HepG2 (cell line): ENCODE results near the gene NOSTRIN.

Experiments used
- DNMT1 ChIP-seq: sonication (generic); formaldehyde crosslinking; IDR thresholded peaks from 2 replicates; pipeline ENCODE4 v1.5.1; 2020; ENCODE audit warnings: mild to moderate bottlenecking, missing genetic modification reagents
- FOXM1 ChIP-seq: sonication (generic); formaldehyde crosslinking; IDR thresholded peaks from 2 replicates; pipeline ENCODE4 v1.5.0; 2020; ENCODE audit warnings: missing genetic modification reagents
- RAD51 ChIP-seq: fragments of 450-650 bp; IDR thresholded peaks from 2 replicates; pipeline ENCODE4 v1.6.1; 2016; ENCODE audit warnings: borderline replicate concordance
- RBM22 ChIP-seq: fragments of 200-400 bp; formaldehyde crosslinking; optimal IDR thresholded peaks from 2 replicates; pipeline ENCODE3; 2017; ENCODE audit warnings: mild to moderate bottlenecking, low read length, moderate library complexity
- SIN3A ChIP-seq: IDR thresholded peaks from 2 replicates; pipeline ENCODE4 v1.6.1; 2011; ENCODE audit warnings: low read depth, mild to moderate bottlenecking, control low read depth, low read length, borderline replicate concordance
- ZNF607 ChIP-seq: sonication (generic); formaldehyde crosslinking; IDR thresholded peaks from 2 replicates; pipeline ENCODE4 v1.5.1; 2020; ENCODE audit warnings: missing genetic modification reagents, mild to moderate bottlenecking, borderline replicate concordance
- TF ChIP-seq, protein P1 (sequence below): sonication (generic); formaldehyde crosslinking; IDR thresholded peaks from 2 replicates; pipeline ENCODE4 v1.5.0; 2020; ENCODE audit warnings: mild to moderate bottlenecking, missing genetic modification reagents, moderate library complexity
- TF ChIP-seq, protein P2 (sequence below): sonication (generic); formaldehyde crosslinking; conservative IDR thresholded peaks from 2 replicates; pipeline ENCODE4 v1.4.0; 2020; ENCODE audit warnings: missing genetic modification reagents

DNA sequence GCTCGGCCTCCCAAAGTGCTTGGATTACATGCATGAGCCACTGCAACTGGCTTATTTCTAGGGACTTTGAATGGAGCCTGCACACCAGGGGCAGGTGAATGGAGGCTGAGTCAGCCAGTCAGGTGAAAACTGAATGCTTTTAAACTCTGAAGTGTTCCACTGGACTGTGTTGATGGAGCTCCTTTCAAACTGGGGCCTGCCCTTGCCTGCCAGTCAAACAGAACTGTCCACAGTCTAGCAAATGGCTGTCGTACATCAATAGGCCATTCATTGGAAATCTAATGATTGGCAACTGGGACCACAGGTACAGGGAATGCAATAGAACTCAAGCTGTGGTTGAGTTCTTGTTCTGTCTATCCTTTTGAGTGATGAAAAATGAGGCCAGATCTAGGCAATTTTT, 966 bp upstream of the NOSTRIN start:
- TF ChIP-seq, protein P1, sequence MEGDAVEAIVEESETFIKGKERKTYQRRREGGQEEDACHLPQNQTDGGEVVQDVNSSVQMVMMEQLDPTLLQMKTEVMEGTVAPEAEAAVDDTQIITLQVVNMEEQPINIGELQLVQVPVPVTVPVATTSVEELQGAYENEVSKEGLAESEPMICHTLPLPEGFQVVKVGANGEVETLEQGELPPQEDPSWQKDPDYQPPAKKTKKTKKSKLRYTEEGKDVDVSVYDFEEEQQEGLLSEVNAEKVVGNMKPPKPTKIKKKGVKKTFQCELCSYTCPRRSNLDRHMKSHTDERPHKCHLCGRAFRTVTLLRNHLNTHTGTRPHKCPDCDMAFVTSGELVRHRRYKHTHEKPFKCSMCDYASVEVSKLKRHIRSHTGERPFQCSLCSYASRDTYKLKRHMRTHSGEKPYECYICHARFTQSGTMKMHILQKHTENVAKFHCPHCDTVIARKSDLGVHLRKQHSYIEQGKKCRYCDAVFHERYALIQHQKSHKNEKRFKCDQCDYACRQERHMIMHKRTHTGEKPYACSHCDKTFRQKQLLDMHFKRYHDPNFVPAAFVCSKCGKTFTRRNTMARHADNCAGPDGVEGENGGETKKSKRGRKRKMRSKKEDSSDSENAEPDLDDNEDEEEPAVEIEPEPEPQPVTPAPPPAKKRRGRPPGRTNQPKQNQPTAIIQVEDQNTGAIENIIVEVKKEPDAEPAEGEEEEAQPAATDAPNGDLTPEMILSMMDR (CRISPR knock-in tag) = no peak
- TF ChIP-seq RBM22 = no peak
- no peak for TF ChIP-seq FOXM1 (CRISPR knock-in tag)
- no peak for TF ChIP-seq SIN3A
- TF ChIP-seq RAD51 = no peak
- no peak for TF ChIP-seq ZNF607 (CRISPR knock-in tag)
- no peak for TF ChIP-seq DNMT1 (CRISPR knock-in tag)
- TF ChIP-seq, protein P2, sequence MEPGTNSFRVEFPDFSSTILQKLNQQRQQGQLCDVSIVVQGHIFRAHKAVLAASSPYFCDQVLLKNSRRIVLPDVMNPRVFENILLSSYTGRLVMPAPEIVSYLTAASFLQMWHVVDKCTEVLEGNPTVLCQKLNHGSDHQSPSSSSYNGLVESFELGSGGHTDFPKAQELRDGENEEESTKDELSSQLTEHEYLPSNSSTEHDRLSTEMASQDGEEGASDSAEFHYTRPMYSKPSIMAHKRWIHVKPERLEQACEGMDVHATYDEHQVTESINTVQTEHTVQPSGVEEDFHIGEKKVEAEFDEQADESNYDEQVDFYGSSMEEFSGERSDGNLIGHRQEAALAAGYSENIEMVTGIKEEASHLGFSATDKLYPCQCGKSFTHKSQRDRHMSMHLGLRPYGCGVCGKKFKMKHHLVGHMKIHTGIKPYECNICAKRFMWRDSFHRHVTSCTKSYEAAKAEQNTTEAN = no peak
